ENCODE measurements around the gene TGM1. TPM values are rescaled to one million over a fixed set of nuclear protein-coding genes. Genes with fewer than 3 reads are reported as not detected.

TGM1 gene
- total and polyA plus RNA-seq, 10 of the 15 experiments (the other 5 are each of a cell fraction or from before 2014, with no cell fraction given), result 0.05 to 5.9 (median 1.8) TPM

DNA sequence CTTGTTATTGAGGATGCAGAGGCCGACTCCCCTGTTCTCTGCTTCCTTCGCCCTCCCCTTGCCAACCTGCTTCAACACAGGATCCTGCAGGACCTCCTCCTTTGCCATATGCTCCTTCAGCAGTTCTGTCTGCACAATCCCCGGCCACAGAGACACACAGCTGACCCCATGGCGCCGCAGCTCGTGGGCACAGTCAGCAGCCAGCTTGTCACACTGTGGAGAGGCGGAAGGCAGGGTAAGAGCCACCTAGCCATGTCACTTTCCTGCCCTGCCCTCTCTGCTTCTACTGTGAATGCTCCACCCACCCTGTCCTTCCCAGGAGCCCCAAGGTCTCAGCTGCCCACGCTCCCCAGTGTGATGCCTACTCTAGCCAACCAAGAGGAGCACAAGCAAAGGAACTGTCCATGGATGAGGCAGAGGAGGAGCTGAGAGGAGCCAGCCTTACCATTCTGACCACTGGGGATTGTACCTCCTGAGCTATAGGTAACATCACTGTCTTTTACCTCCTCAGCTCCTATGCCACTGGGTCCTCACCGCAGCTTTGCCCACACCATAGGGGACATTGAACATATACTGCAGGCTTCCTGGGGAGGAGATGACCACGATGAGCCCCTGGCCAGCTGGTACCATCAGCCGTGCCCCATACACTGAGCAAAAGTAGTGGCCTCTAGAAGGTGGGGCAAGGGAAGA is 29.3 kb upstream of the TGM1 start:
- POLR2A ChIA-PET, result interaction anchor here (0.5 to 1.7 kb wide), 7 partner anchors 12 to 93 kb away, joined by 3 to 4 read pairs (median 3); partner anchors contain the start of gene TINF2
- Histone ChIP-seq H3K9me3 (replicated peaks; ENCODE audit: control insufficient read depth, insufficient read depth, low read length) (no peaks in the 10 kb centered on the region), H4K20me1 (ENCODE audit: control insufficient read depth, insufficient read depth) (no peaks in the 10 kb centered on the region), H3K79me2 (ENCODE audit: control insufficient read depth, insufficient read depth, low read length) (no peaks in the 10 kb centered on the region; the same call in 1 of the 2 replicates), H3K36me3 (ENCODE audit: control insufficient read depth in 2 of 2, insufficient read depth in 2 of 2, low read length in 1 of 2) (peaks cover 13 to 37% of the 10 kb centered on the region in 2 experiments), H2AFZ (ENCODE audit: control insufficient read depth, low read depth, low read length) (no peak overlapping the region), H3K4me2 (ENCODE audit: control insufficient read depth, insufficient read depth) (no peak overlapping the region), H3K27me3 (replicated peaks in 1 of 2; ENCODE audit: control insufficient read depth in 2 of 2, insufficient read depth in 2 of 2, low read length in 1 of 2) (no peaks in the 10 kb centered on the region), H3K27ac (ENCODE audit: control insufficient read depth, insufficient read depth) (no peak overlapping the region), H3K9ac (ENCODE audit: control insufficient read depth, insufficient read depth, low read length) (no peak overlapping the region), H3K4me3 (no peak overlapping the region), H3K4me1 (ENCODE audit: control insufficient read depth, insufficient read depth, low read length) (peaks cover 26% of the 10 kb centered on the region)
- CTCF ChIA-PET, result interaction anchor here (0.6 to 13.4 kb wide), 6 partner anchors 10 to 76 kb away, joined by 3 to 269 read pairs (median 9); partner anchors contain the start of genes CIDEB, MDP1, RABGGTA and TINF2
- RAD21 ChIA-PET (ENCODE audit: unreplicated experiment), result interaction anchor here (1.0 to 1.5 kb wide), 3 partner anchors 16 to 50 kb away, joined by 3 to 9 read pairs (median 4); partner anchors contain the start of genes CIDEB and TINF2
- intact Hi-C loops (cut with micrococcal nuclease; ENCODE audit: unreplicated experiment) (no loop called here), in situ Hi-C loops (cut with MboI) (no loop called here)
- no TSS peak for BruUV-seq (replicated peaks)
- SMC1A ChIA-PET (ENCODE audit: uncharacterized antibody, unreplicated experiment), result interaction anchor here (0.6 to 3.0 kb wide), 7 partner anchors 13 to 572 kb away, joined by 3 to 14 read pairs (median 5); partner anchors contain the start of genes CHMP4A, RABGGTA and TINF2
- WGBS (ENCODE audit: insufficient coverage, insufficient replicate concordance, low lambda C conversion rate, missing lambda C conversion rate), result 90% methylated on average over 11 of the region's 11 CpGs
- no peak for TF ChIP-seq TARDBP (IDR thresholded peaks at IDR 0.05; ENCODE audit: borderline replicate concordance)
- no peak for TF ChIP-seq KAT2A (conservative IDR thresholded peaks at IDR 0.05; ENCODE audit: control insufficient read depth, low read depth, low read length)
- TF ChIP-seq, protein P1, sequence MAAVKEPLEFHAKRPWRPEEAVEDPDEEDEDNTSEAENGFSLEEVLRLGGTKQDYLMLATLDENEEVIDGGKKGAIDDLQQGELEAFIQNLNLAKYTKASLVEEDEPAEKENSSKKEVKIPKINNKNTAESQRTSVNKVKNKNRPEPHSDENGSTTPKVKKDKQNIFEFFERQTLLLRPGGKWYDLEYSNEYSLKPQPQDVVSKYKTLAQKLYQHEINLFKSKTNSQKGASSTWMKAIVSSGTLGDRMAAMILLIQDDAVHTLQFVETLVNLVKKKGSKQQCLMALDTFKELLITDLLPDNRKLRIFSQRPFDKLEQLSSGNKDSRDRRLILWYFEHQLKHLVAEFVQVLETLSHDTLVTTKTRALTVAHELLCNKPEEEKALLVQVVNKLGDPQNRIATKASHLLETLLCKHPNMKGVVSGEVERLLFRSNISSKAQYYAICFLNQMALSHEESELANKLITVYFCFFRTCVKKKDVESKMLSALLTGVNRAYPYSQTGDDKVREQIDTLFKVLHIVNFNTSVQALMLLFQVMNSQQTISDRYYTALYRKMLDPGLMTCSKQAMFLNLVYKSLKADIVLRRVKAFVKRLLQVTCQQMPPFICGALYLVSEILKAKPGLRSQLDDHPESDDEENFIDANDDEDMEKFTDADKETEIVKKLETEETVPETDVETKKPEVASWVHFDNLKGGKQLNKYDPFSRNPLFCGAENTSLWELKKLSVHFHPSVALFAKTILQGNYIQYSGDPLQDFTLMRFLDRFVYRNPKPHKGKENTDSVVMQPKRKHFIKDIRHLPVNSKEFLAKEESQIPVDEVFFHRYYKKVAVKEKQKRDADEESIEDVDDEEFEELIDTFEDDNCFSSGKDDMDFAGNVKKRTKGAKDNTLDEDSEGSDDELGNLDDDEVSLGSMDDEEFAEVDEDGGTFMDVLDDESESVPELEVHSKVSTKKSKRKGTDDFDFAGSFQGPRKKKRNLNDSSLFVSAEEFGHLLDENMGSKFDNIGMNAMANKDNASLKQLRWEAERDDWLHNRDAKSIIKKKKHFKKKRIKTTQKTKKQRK (IDR thresholded peaks at IDR 0.05; ENCODE audit: low read depth, low read length), result no peak
- no peak for TF ChIP-seq ZNF622 (IDR thresholded peaks at IDR 0.05)
- TF ChIP-seq MYB (IDR thresholded peaks at IDR 0.05; ENCODE audit: borderline replicate concordance, low read depth, low read length), result no peak
- no peak for TF ChIP-seq FOXK2 (IDR thresholded peaks at IDR 0.05)
- no peak for TF ChIP-seq HDAC6 (IDR thresholded peaks at IDR 0.05; ENCODE audit: unreplicated experiment)
- TF ChIP-seq, protein P2, sequence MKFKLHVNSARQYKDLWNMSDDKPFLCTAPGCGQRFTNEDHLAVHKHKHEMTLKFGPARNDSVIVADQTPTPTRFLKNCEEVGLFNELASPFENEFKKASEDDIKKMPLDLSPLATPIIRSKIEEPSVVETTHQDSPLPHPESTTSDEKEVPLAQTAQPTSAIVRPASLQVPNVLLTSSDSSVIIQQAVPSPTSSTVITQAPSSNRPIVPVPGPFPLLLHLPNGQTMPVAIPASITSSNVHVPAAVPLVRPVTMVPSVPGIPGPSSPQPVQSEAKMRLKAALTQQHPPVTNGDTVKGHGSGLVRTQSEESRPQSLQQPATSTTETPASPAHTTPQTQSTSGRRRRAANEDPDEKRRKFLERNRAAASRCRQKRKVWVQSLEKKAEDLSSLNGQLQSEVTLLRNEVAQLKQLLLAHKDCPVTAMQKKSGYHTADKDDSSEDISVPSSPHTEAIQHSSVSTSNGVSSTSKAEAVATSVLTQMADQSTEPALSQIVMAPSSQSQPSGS (IDR thresholded peaks at IDR 0.05; ENCODE audit: low read length), result no peak
- TF ChIP-seq JUND (IDR thresholded peaks at IDR 0.05; ENCODE audit: low read depth, low read length), result no peak
- no peak for TF ChIP-seq CBX5 (IDR thresholded peaks at IDR 0.05; ENCODE audit: low read depth)
- no peak for TF ChIP-seq CBFB (IDR thresholded peaks at IDR 0.05; ENCODE audit: low read depth)
- TF ChIP-seq, protein P3, sequence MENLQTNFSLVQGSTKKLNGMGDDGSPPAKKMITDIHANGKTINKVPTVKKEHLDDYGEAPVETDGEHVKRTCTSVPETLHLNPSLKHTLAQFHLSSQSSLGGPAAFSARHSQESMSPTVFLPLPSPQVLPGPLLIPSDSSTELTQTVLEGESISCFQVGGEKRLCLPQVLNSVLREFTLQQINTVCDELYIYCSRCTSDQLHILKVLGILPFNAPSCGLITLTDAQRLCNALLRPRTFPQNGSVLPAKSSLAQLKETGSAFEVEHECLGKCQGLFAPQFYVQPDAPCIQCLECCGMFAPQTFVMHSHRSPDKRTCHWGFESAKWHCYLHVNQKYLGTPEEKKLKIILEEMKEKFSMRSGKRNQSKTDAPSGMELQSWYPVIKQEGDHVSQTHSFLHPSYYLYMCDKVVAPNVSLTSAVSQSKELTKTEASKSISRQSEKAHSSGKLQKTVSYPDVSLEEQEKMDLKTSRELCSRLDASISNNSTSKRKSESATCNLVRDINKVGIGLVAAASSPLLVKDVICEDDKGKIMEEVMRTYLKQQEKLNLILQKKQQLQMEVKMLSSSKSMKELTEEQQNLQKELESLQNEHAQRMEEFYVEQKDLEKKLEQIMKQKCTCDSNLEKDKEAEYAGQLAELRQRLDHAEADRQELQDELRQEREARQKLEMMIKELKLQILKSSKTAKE (IDR thresholded peaks at IDR 0.05; ENCODE audit: low read depth, poor library complexity, severe bottlenecking), result no peak
- TF ChIP-seq, protein P4, sequence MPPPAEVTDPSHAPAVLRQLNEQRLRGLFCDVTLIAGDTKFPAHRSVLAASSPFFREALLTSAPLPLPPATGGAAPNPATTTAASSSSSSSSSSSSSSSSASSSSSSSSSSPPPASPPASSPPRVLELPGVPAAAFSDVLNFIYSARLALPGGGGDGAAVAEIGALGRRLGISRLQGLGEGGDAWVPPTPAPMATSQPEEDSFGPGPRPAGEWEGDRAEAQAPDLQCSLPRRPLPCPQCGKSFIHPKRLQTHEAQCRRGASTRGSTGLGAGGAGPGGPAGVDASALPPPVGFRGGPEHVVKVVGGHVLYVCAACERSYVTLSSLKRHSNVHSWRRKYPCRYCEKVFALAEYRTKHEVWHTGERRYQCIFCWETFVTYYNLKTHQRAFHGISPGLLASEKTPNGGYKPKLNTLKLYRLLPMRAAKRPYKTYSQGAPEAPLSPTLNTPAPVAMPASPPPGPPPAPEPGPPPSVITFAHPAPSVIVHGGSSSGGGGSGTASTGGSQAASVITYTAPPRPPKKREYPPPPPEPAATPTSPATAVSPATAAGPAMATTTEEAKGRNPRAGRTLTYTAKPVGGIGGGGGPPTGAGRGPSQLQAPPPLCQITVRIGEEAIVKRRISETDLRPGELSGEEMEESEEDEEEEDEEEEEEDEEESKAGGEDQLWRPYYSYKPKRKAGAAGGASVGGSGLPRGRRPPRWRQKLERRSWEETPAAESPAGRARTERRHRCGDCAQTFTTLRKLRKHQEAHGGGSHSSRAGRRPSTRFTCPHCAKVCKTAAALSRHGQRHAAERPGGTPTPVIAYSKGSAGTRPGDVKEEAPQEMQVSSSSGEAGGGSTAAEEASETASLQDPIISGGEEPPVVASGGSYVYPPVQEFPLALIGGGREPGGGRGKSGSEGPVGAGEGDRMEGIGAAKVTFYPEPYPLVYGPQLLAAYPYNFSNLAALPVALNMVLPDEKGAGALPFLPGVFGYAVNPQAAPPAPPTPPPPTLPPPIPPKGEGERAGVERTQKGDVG (CRISPR knock-in tag; IDR thresholded peaks at IDR 0.05), result no peak
- no peak for ATAC-seq
- no peak for DNase-seq (ENCODE audit: low read depth, low spot score)
- no peak for FAIRE-seq
